GM12872 (cell line): ENCODE measurements around the gene GTPBP4.

ENCODE experiments used
- TF ChIP-seq, protein P1 (sequence below): IDR thresholded peaks from 3 replicates; pipeline ENCODE4 v1.5.1; 2011; ENCODE audit warnings: low read depth, mild to moderate bottlenecking, low read length, moderate library complexity; ENCODE audit not compliant: insufficient read depth

GTPBP4 gene

DNA sequence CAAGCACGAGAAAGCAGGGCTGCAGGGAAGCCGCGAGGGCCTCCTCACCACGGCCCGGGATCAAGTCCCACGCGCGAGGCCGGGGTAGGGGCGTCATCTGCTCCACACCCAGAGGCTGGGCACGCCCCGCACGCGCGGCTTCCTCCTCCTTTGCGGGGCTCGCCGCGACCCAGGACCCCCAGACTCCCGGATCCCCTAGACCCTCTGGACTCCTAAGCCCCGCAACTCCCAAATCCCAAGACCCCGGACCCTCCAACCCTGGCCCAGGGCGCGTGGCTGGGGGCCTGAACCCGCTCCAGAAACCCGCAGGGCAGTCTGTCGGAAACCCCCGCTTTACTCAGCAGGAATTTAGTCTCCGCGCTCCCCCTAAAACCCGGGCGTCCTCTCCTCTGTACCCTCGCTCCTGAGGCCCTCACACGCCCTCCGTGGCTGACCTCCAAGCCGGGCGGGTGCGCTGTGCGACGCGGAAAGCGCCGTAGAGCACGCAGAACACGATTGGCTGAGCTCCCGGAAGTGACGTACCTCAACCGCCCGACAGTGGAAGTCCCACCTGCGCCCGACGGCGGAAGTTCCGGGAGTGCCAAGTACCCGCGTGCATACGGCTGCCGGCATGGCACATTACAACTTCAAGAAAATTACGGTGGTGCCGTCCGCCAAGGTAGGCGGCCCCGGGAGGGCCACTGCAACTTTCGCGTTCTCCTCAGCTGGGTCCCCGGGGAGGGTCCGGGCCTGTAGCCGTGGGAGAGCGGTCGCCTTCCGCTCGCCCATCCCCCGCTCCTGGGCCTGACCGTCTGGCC is at the start of gene GTPBP4:
Gene GTPBP4, plus strand, starts transcription at position 565 of the 797 bp plus-strand sequence. Its CDS starts 46 bp downstream, at position 611.
- TF ChIP-seq, protein P1, sequence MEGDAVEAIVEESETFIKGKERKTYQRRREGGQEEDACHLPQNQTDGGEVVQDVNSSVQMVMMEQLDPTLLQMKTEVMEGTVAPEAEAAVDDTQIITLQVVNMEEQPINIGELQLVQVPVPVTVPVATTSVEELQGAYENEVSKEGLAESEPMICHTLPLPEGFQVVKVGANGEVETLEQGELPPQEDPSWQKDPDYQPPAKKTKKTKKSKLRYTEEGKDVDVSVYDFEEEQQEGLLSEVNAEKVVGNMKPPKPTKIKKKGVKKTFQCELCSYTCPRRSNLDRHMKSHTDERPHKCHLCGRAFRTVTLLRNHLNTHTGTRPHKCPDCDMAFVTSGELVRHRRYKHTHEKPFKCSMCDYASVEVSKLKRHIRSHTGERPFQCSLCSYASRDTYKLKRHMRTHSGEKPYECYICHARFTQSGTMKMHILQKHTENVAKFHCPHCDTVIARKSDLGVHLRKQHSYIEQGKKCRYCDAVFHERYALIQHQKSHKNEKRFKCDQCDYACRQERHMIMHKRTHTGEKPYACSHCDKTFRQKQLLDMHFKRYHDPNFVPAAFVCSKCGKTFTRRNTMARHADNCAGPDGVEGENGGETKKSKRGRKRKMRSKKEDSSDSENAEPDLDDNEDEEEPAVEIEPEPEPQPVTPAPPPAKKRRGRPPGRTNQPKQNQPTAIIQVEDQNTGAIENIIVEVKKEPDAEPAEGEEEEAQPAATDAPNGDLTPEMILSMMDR = peak; percentile 39; the same call in 2 of the 3 replicates

GRCh38 chr10:938941-939678 is 49.1 kb upstream of the GTPBP4 start:
- TF ChIP-seq, protein P1 = no peak

DNA sequence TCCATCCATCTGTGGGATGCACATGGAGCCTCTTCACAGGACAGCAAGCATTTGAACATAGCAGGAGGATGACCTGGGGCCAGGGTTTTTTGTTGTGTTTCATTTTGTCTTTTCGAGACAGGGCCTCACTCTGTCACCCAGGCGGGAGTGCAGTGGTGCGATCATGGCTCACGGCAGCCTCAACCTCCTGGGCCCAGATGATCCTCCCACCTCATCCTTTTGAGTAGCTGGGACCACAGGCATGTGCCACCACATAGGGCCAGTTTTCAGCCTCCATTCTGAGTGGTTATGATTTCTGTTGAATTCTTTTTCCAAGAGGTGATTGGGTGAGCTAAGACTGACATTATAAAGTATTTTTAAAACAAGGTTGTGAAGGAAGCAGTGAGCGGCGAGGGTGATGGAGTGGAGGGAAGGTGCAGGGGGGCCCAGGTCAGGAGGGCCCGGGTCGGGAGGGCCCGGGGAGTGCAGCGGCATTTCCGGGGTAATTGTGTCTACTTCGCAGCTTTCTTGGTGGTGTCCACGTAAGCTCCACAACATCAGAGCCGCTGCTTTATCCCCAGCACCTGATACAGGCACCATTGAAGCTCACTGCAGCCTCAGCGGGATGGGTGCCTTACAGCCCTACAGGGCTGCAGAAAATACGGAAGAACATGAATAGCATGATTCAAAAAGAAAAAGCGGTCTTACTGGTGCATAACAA is 44.8 kb upstream of the GTPBP4 start:
- TF ChIP-seq, protein P1 = no peak

- TF ChIP-seq, protein P1 = no peak
Observed at GRCh38 chr10:944034-944831, 44.0 kb upstream of the GTPBP4 start.

DNA sequence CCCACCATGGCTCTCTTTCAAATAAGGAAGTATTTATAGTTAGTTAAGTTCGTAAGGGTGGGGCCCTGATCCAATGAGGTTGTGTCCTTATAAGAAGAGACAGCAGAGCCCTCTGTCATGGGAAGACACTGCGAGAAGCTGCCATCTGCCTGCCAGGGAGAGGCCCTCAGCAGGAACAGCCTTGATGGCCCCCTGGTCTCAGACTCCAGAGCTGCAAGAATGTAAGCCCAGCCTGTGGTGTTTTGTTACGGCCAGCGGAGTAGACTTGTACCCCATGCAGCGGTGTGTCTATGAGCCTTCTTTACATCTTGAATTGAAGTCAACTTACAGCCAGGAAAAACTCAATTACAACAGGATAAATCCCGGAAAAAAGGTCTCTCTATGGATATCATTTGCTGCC is 42.5 kb upstream of the GTPBP4 start:
- TF ChIP-seq, protein P1 = no peak

GRCh38 chr10:947051-947450 is 41.2 kb upstream of the GTPBP4 start:
- TF ChIP-seq, protein P1 = no peak
